OCI-LY3 (cell line): ENCODE data around the gene DPP6.

Experiments used
- EZH2phosphoT487 ChIP-seq: fragments of 200-600 bp; shearing (Covaris generic); IDR thresholded peaks from 2 replicates; pipeline ENCODE4 v1.6.1; 2018; ENCODE audit warnings: antibody characterized with exemption, mixed run types, low read depth
- TF ChIP-seq, protein P1 (sequence below): fragments of 200-600, 300-600 bp; sonication (generic); IDR thresholded peaks from 2 replicates; pipeline ENCODE4 v1.5.1; 2014; ENCODE audit warnings: antibody characterized with exemption, low read length, low read depth

- TF ChIP-seq, protein P1, sequence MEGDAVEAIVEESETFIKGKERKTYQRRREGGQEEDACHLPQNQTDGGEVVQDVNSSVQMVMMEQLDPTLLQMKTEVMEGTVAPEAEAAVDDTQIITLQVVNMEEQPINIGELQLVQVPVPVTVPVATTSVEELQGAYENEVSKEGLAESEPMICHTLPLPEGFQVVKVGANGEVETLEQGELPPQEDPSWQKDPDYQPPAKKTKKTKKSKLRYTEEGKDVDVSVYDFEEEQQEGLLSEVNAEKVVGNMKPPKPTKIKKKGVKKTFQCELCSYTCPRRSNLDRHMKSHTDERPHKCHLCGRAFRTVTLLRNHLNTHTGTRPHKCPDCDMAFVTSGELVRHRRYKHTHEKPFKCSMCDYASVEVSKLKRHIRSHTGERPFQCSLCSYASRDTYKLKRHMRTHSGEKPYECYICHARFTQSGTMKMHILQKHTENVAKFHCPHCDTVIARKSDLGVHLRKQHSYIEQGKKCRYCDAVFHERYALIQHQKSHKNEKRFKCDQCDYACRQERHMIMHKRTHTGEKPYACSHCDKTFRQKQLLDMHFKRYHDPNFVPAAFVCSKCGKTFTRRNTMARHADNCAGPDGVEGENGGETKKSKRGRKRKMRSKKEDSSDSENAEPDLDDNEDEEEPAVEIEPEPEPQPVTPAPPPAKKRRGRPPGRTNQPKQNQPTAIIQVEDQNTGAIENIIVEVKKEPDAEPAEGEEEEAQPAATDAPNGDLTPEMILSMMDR, result no peak
- TF ChIP-seq EZH2phosphoT487, result no peak
Measured at GRCh38 chr7:154652564-154652963, 600.4 kb downstream of the DPP6 start.
